H4 (cell line): ENCODE data around the gene FAM47A. TPM values are rescaled to one million over a fixed set of nuclear protein-coding genes. Genes with fewer than 3 reads are reported as not detected.

ENCODE experiments used
- DNase-seq: peaks from one replicate; pipeline ENCODE4 v3.0.0-alpha.2; 2015; ENCODE audit warnings: low spot score
- total RNA-seq: library from RNA; depleted of rRNA; stranded (reverse); fragments of >200 nt; shearing (Covaris generic); gene quantifications from 2 replicates; pipeline ENCODE4 v1.2.3, GENCODE V29; 2014; rRNA removed

The FAM47A gene
- not detected in 2 replicates for total RNA-seq

DNA sequence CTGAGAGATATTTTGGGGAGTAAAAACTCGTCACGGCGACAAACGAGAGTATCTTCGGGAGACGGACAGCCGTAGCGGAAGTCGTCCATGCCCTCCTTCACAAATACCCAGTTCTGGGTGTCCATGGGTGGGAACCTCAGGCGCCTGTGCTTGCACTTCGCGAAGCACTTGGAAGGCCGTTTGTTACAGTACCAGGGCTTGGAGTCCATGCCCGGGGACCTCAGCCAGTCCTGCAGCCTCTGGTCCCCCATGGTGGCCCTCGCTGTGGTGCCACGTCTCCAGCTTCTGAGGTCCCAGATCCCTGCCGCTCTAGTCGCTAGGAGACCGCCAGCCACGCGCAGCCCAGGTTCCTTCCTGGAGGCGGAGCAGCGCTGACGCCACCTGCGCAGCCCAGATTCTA, at the start of gene FAM47A:
TSS of gene FAM47A (minus strand) at position 287 of the 400 bp plus-strand sequence. CDS start at position 251, 36 bp downstream.
- no peak for DNase-seq

DNA sequence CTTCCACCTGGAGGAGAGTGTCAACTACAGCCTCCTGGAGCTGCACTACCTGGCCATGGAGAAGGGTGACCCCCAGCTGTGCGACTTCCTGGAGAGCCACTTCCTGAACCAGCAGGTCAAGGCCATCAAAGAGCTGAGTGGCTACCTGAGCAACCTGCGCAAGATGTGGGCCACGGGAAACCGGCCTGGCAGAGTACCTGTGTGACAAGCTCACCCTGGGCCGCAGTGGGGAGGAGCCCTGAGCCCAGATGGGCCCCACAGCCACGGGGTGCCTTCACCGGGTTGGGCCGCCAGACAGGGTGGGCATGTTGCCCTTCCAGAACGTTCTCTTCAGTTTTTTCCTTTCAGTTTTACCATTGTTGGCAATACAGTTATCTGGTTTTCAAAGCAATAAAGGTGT, 15.2 kb upstream of the FAM47A start:
- no peak for DNase-seq

DNA sequence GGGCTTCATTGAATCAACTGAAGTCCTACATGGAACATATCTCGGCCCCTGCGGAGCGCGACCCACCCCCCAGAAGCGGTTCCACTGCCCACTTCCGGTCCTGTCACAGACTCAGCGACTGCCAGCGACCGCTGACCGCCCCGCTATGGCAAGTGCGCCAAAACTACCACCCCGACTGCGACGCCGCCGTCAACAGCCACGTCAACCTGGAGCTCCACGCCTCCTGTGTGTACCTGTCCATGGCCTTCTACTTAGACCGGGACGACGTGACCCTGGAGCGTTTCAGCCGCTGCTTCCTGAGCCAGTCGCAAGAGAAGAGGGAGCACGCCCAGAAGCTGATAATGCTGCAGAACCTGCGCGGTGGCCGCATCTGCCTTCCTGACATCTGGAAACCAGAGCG, 14.8 kb upstream of the FAM47A start:
- DNase-seq = no peak

DNA sequence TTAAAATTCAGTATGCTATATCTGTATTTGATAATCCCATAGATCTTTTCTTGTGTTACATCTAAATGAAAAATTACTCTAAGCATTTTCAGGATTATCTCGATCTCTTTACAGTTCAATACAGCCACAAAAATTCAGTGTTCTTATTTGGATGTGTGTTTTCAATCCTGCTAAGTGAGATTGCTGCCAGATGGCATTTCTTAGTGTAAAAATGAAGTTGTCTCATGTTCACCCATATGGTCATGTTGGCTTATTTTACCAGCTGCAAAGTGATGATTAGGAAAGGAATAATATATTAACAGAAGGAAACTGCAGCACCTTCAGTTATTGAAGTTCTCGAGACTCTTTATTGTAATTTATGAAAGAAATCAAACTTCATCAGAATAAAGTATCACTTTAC, 12.1 kb upstream of the FAM47A start:
- no peak for DNase-seq

DNA sequence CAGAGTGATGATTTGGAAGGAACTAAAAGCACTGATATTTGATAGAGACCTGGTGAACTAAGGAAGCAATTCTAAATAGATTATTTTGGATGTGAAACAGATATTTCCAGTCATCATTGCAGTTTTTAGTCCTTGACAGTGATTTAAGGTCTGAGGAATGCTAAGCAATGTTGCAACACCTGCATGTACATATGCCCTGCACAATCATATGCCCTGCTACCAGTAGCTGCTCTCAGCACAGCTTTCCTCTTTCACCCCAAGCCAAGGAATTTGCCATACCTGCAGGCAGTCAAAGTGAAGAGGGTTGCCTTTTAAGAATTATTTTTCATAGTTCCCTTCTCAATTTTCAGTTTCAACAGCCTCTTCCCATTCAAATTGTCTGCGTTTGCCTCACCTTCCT, 8.7 kb upstream of the FAM47A start:
- DNase-seq = no peak

DNA sequence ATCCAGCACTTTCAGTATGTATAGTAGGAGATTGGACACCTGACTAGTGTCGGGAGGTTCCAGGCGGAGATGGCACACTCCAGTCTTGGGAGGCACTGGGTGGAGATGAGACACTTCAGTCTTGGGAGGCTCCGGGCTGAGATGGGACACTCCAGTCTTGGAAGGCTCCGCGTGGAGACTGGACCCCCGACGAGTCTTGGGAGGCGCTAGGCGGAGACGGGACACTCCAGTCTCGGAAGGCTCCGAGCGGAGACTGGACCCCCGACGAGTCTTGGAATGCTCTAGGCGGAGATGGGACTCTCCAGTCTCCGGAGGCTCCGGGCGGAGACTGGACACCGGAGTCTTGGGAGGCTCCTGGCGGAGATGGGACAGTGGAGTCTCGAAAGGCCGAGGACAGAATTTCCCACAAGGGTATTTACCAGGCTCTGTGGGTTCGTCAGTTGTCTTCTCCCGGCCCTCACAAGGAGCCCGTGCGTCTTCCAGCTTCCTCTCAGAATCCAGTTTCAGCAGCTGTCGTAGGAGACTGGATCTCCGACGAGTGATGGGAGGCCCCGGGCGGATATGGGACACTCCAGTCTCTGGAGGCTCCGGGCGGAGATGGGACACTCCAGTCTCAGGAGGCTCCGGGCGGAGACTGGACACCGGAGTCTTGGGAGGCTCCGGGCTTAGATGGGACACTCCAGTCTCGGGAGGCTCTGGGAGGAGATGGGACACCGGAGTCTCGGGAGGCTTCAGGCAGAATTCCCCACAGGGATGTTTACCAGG, 952 bp downstream of the FAM47A start:
- DNase-seq = no peak

DNA sequence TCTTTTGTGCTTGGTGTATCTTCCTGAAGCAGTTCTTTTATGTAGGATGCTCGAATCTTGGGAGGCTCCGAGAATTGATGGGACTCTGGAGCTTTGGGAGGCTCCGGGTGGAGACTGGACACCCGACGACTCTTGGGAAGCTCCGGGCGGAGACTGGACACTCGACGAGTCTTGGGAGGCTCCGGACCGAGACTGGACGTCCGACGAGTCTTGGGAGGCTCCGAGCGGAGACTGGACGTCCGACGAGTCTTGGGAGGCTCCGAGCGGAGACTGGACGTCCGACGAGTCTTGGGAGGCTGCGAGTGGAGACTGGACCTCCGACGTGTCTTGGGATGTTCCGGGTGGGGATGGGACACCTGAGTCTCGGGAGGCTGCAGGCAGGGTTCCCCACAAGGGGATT, 1.6 kb downstream of the FAM47A start:
- no peak for DNase-seq

DNA sequence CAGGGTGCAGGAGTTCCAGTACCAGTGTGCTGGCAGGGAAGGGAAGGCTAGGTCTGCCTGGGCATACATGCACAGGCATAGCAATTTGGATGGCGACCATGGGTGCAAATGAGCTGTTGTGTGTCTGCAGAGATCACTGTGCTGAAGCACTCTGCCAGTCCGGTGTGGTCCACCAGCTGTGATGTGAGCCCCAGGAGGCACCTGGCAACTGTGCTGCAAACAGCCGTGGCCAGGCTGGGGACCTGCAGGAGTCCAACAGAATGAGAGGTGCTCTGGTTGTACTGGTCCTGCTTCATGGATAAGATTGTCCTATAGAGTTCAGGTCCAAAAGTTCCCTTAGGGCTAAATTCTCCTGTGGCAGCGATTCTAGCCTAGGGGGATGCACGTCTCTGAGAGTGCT, 6.1 kb downstream of the FAM47A start:
- DNase-seq = no peak

DNA sequence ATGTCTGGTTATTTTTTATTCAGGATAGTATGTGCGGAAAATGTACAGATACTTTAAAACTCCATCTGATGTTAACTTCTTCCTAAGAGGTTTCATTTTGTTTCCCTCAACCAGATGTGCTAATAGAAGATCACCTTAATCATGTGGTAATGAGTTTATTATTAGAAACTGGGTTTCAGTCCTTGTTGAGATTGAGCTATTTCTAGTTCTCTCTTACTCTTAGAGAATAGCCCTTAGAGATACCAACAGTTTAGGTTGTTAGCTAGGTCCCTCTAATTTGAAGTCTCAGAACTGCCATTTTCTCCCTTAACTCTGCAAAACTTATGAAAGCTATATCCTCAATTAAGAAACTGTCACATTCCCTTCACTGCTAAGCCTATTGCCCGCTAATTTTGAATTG, 13.0 kb downstream of the FAM47A start:
- no peak for DNase-seq

DNA sequence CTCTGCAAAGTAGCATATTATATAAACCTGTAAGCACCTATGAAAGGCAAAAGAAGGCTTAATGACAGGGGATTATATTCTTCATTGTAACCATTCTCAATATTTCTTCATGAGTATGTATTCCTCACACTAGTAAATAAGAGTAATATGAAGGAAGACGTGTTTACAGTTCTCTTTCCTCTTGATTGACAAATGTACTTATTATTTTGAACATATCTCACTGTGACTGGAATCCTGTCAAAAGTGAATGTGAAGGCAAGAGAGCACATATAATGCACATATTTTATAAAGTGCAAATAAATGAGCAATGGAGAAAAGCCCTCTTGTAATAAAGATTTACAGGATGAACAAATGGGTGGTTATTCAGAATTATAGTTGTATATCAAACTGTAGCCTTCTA, 19.7 kb downstream of the FAM47A start:
- DNase-seq = no peak
